Right atrium auricular region (tissue), 2 donors: Measurements from ENCODE around the gene TFAP2E. TPM values are rescaled to one million over a fixed set of nuclear protein-coding genes. Genes with fewer than 3 reads are reported as not detected.
A peak's percentile ranks its signal among the peaks of the same experiment; 100 is the strongest.

Source experiments
- DNase-seq: peaks from one replicate; pipeline ENCODE4 v3.0.0-alpha.2; 2019; ENCODE audit warnings: low spot score
- H3K27ac ChIP-seq, 2 donors: fragments of 200-600 bp; sonication (generic); 1 replicate in 1 of 2; 2 replicates in 1 of 2; pipeline ENCODE4 v1.5.1; 2016 to 2019
- H3K27me3 ChIP-seq, 2 donors: fragments of 200-600 bp; sonication (generic); one replicate each; pipeline versions ENCODE4 v1.5.1 to v1.6.0; 2017 to 2019
- H3K36me3 ChIP-seq: fragments of 200-600 bp; sonication (generic); one replicate; pipeline ENCODE4 v1.5.1; 2016
- H3K4me1 ChIP-seq, 2 donors: fragments of 200-600 bp; sonication (generic); one replicate each; pipeline versions ENCODE4 v1.5.1 to v1.6.0; 2017 to 2019
- H3K4me3 ChIP-seq, 2 donors: fragments of 200-600 bp; sonication (generic); 1 replicate in 1 of 2; 2 replicates in 1 of 2; pipeline ENCODE4 v1.5.1; 2017 to 2019; ENCODE audit warnings: mild to moderate bottlenecking in 1 of 2, moderate library complexity in 1 of 2
- H3K9me3 ChIP-seq, 2 donors: fragments of 200-600 bp; sonication (generic); one replicate each; pipeline ENCODE4 v1.5.1; 2019
- total RNA-seq, 2 donors: library from RNA; depleted of rRNA; stranded (reverse); fragments of >200 nt; gene quantifications; one replicate each; pipeline ENCODE4 v1.1.0, GENCODE V29; 2016
- TF ChIP-seq, protein P1 (sequence below), 2 donors: fragments of 200-600 bp; sonication (generic); IDR thresholded peaks; one replicate each; pipeline ENCODE4 v1.5.1; 2019; ENCODE audit warnings: antibody characterized with exemption in 2 of 2

TFAP2E gene
- total RNA-seq, 2 donors from 2014 or later = not detected

DNA sequence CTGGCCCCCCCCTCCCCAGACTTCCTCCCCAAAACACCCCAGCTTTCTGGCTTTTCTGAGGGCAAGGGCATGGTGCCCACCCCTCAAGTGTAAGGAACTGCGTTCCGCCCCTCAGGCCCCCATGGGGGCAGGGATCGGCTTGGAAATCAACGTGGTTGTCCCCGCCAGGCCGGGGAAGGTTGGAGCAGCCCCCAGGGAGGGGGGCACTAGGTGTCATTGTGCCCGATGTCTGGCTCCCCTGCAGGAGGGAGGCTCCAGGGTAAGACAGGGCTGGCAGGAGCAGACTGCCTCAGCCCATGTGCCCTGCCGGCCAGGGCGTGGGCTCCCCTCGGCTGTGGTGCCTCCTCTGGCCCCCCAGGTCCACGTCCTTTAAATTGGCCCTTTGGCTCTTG is 7.4 kb upstream of the TFAP2E start:
- H3K27ac ChIP-seq = no peak overlapping the region
- H3K4me3 ChIP-seq = no peak overlapping the region
- peaks cover 27% of the 10 kb centered on the region for H3K36me3 ChIP-seq
- TF ChIP-seq, protein P1, sequence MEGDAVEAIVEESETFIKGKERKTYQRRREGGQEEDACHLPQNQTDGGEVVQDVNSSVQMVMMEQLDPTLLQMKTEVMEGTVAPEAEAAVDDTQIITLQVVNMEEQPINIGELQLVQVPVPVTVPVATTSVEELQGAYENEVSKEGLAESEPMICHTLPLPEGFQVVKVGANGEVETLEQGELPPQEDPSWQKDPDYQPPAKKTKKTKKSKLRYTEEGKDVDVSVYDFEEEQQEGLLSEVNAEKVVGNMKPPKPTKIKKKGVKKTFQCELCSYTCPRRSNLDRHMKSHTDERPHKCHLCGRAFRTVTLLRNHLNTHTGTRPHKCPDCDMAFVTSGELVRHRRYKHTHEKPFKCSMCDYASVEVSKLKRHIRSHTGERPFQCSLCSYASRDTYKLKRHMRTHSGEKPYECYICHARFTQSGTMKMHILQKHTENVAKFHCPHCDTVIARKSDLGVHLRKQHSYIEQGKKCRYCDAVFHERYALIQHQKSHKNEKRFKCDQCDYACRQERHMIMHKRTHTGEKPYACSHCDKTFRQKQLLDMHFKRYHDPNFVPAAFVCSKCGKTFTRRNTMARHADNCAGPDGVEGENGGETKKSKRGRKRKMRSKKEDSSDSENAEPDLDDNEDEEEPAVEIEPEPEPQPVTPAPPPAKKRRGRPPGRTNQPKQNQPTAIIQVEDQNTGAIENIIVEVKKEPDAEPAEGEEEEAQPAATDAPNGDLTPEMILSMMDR (IDR thresholded peaks at IDR 0.05) = no peak
- no peaks in the 10 kb centered on the region for H3K9me3 ChIP-seq
- no peaks in the 10 kb centered on the region for H3K27me3 ChIP-seq
- H3K4me1 ChIP-seq = peaks cover 0 to 12% of the 10 kb centered on the region in 2 donors
- no peak for DNase-seq

- H3K4me3 ChIP-seq = no peak overlapping the region
Measured at GRCh38 chr1:35567947-35568558, 5.1 kb upstream of the TFAP2E start.

DNA sequence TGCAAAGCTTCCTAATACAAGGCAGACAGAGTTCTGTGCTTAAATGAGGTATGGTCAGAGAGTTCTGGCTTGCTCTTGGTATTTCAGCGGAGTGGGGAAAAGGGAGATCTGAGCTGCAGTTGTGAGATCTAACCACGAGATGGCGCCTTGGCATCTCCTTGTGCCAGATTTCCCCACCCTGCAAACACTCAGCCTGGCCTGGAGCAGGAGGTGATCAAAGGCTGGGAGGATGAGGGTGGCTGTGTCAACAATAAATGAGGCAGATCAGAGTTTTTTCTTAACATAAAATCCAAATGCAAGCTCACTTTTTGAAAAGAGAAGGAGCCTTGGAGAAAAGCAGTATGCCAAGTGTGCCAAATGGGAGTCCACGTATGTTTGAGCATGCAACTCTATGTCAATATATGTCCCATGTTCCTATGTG is 4.1 kb upstream of the TFAP2E start:
- TF ChIP-seq, protein P1 (IDR thresholded peaks at IDR 0.05) = peak; percentile 66 to 85
- Histone ChIP-seq H3K36me3 (peaks cover 9% of the 10 kb centered on the region), H3K27ac (no peak overlapping the region), H3K9me3 (no peaks in the 10 kb centered on the region), H3K27me3 (peaks cover 4 to 11% of the 10 kb centered on the region in 2 donors), H3K4me1 (peaks cover 0 to 13% of the 10 kb centered on the region in 2 donors), H3K4me3 (no peak overlapping the region)
- DNase-seq = no peak

More at GRCh38 chr1:35567947-35568558, 5.1 kb upstream of the TFAP2E start:
- TF ChIP-seq, protein P1 (IDR thresholded peaks at IDR 0.05) = no peak
- peaks cover 0 to 10% of the 10 kb centered on the region in 2 donors for H3K27me3 ChIP-seq
- no peak overlapping the region for H3K27ac ChIP-seq
- peaks cover 14% of the 10 kb centered on the region for H3K36me3 ChIP-seq
- no peak for DNase-seq
- no peaks in the 10 kb centered on the region for H3K9me3 ChIP-seq
- H3K4me1 ChIP-seq = peaks cover 0 to 3% of the 10 kb centered on the region in 2 donors

GRCh38 chr1:35569936-35570335 is 3.2 kb upstream of the TFAP2E start:
- Histone ChIP-seq H3K27ac (no peak overlapping the region), H3K4me3 (no peak overlapping the region), H3K27me3 (peaks cover 4 to 11% of the 10 kb centered on the region in 2 donors), H3K4me1 (peaks cover 0 to 13% of the 10 kb centered on the region in 2 donors), H3K9me3 (no peaks in the 10 kb centered on the region), H3K36me3 (peaks cover 7% of the 10 kb centered on the region)
- no peak for DNase-seq
- TF ChIP-seq, protein P1 (IDR thresholded peaks at IDR 0.05) = no peak

GRCh38 chr1:35570589-35571137 is 2.5 kb upstream of the TFAP2E start:
- Histone ChIP-seq H3K9me3 (no peaks in the 10 kb centered on the region), H3K4me3 (no peak overlapping the region), H3K27ac (no peak overlapping the region), H3K36me3 (peaks cover under 1% of the 10 kb centered on the region), H3K4me1 (peaks cover 0 to 13% of the 10 kb centered on the region in 2 donors), H3K27me3 (peaks cover 4 to 11% of the 10 kb centered on the region in 2 donors)
- TF ChIP-seq, protein P1 (IDR thresholded peaks at IDR 0.05) = no peak
- DNase-seq = no peak
